Caco-2 (cell line): ENCODE results near the gene SPTB. TPM values are rescaled to one million over a fixed set of nuclear protein-coding genes. Genes with fewer than 3 reads are reported as not detected.

Experiments used
- BruUV-seq: library from RNA; stranded (reverse); fragments of 400-500 nt; replicated peaks from 2 replicates; lab custom pipeline; 2021; lab: Mats Ljungman, UMichigan
- CTCF ChIA-PET: fragments of 300-600 bp; sonication (Branson Sonifier 250); formaldehyde crosslinking; loops from one replicate; lab custom pipeline; 2022; ENCODE audit warnings: antibody characterized with exemption; lab: Charles Lee
- POLR2A ChIA-PET: fragments of 300-600 bp; sonication (Branson Sonifier 250); formaldehyde crosslinking; loops from one replicate; lab custom pipeline; 2022; ENCODE audit warnings: antibody characterized with exemption; lab: Charles Lee
- DNase-seq, 2 experiments: peaks; one replicate each; pipeline versions ENCODE4 v3.0.0 to v3.0.0-alpha.2; 2020 to 2022
- H3K27me3 ChIP-seq: replicated peaks from 2 replicates; pipeline ENCODE4 v1.6.0; 2011; ENCODE audit warnings: low read length; ENCODE audit not compliant: control insufficient read depth, insufficient read depth
- H3K36me3 ChIP-seq: 2 replicates; pipeline ENCODE4 v1.5.1; 2011; ENCODE audit warnings: low read length; ENCODE audit not compliant: control insufficient read depth, insufficient read depth
- H3K4me1 ChIP-seq: fragments of 250-450 bp; sonication (Bioruptor Pico); 2 replicates; pipeline ENCODE4 v1.5.1; 2020; ENCODE audit warnings: mild to moderate bottlenecking
- H3K4me3 ChIP-seq: 2 replicates; pipeline ENCODE4 v1.5.1; 2011; ENCODE audit warnings: low read depth, mild to moderate bottlenecking, control low read depth, low read length
- H3K9me3 ChIP-seq: fragments of 250-450 bp; sonication (Bioruptor Pico); 2 replicates; pipeline ENCODE4 v1.5.1; 2020; ENCODE audit warnings: mild to moderate bottlenecking, moderate library complexity
- H3K27ac Mint-ChIP-seq: one replicate; pipeline ENCODE4 v1.8.0; 2022; ENCODE audit warnings: mixed read lengths; ENCODE audit not compliant: unreplicated experiment
- H3K27me3 Mint-ChIP-seq: one replicate; pipeline ENCODE4 v1.8.0; 2022; ENCODE audit warnings: mixed read lengths; ENCODE audit not compliant: insufficient read depth, unreplicated experiment
- H3K36me3 Mint-ChIP-seq: one replicate; pipeline ENCODE4 v1.8.0; 2022; ENCODE audit warnings: mild to moderate bottlenecking, mixed read lengths; ENCODE audit not compliant: insufficient read depth, unreplicated experiment
- H3K4me1 Mint-ChIP-seq: one replicate; pipeline ENCODE4 v1.8.0; 2022; ENCODE audit warnings: low read depth, mixed read lengths; ENCODE audit not compliant: unreplicated experiment
- H3K4me3 Mint-ChIP-seq: one replicate; pipeline ENCODE4 v1.8.0; 2022; ENCODE audit warnings: mild to moderate bottlenecking, moderate library complexity, mixed read lengths; ENCODE audit not compliant: unreplicated experiment
- H3K9me3 Mint-ChIP-seq: one replicate; pipeline ENCODE4 v1.8.0; 2022; ENCODE audit warnings: mixed read lengths; ENCODE audit not compliant: unreplicated experiment
- intact Hi-C: fragments of 100-400 bp; cut with micrococcal nuclease; formaldehyde crosslinking; loops from one replicate; pipeline ENCODE4 v1.10.0; 2022; ENCODE audit not compliant: unreplicated experiment
- total RNA-seq: library from RNA; stranded (reverse); gene quantifications from 2 replicates; pipeline ENCODE4 v1.2.3, GENCODE V29; 2022
- TF ChIP-seq, protein P1 (sequence below), 2 experiments: fragments of 200-600 bp in 1 of 2; IDR thresholded peaks; 1 replicate in 1 of 2; 2 replicates in 1 of 2; pipeline versions ENCODE4 v1.5.1 to v1.8.0; 2011 to 2022; ENCODE audit warnings: antibody characterized with exemption in 1 of 2, control low read depth in 1 of 2, inconsistent platforms in 1 of 2, low read depth in 1 of 2, low read length in 1 of 2, mild to moderate bottlenecking in 1 of 2, moderate library complexity in 1 of 2; ENCODE audit not compliant: insufficient read depth in 1 of 2, severe bottlenecking in 1 of 2, unreplicated experiment in 1 of 2

Gene SPTB
- total RNA-seq, 1 experiment from 2014 or later = 1.7 TPM

DNA sequence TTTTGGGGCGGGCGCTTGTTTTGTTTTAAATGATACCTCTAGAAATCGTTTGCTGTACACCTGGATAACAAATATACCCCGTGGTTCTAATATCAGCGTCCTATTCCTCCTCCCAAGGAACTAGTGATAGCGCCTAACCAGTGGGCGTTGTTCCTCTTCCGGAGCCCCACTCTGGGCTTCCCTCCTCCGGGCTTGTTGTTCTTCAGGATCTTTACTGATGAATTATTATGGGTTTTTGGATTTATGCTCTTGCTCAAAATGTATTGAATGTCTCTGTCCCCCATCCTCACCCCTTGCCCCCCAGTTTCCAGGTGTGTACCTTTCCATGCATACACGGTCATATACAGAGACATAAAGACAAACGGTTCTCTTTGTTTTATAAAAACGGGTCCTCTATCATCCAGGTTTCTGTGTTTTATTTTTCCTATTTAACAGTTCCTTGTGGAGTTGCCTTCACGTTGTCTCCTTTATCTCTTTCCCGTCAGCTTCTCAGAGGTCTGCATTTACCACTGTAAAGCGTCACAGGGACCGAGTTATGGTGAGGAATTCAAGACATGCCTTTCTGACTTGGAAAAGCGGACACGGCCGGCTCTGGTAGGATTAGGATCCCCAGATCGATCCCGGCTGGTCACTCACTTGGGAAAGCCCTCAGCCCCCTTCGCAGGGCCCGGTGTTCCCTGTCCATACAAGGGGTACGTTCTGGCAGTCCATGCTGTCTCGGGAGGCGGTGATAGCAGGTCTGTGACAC lies 176.1 kb downstream of the SPTB start:
- intact Hi-C loops = loop anchor here (1.0 to 2.0 kb wide), 6 partner anchors 23 to 199 kb away; partner anchors contain the start of genes HSPA2 and ZBTB1
- peaks cover 51% of the 10 kb centered on the region for H3K4me1 Mint-ChIP-seq
- H3K9me3 Mint-ChIP-seq = no peaks in the 10 kb centered on the region
- H3K4me1 ChIP-seq = peaks cover 42% of the 10 kb centered on the region
- H3K27ac Mint-ChIP-seq = peak overlapping the region; percentile 83
- TSS peak; percentile 60 for BruUV-seq
- H3K9me3 ChIP-seq = no peaks in the 10 kb centered on the region
- TF ChIP-seq, protein P1, sequence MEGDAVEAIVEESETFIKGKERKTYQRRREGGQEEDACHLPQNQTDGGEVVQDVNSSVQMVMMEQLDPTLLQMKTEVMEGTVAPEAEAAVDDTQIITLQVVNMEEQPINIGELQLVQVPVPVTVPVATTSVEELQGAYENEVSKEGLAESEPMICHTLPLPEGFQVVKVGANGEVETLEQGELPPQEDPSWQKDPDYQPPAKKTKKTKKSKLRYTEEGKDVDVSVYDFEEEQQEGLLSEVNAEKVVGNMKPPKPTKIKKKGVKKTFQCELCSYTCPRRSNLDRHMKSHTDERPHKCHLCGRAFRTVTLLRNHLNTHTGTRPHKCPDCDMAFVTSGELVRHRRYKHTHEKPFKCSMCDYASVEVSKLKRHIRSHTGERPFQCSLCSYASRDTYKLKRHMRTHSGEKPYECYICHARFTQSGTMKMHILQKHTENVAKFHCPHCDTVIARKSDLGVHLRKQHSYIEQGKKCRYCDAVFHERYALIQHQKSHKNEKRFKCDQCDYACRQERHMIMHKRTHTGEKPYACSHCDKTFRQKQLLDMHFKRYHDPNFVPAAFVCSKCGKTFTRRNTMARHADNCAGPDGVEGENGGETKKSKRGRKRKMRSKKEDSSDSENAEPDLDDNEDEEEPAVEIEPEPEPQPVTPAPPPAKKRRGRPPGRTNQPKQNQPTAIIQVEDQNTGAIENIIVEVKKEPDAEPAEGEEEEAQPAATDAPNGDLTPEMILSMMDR (IDR thresholded peaks at IDR 0.05; ENCODE audit: insufficient read depth in 1 of 2, low read depth in 1 of 2, low read length in 1 of 2, severe bottlenecking in 1 of 2, unreplicated experiment in 1 of 2) = no peak
- H3K4me3 ChIP-seq = peak overlapping the region; percentile 81
- H3K4me3 Mint-ChIP-seq = peak overlapping the region; percentile 83
- H3K27me3 Mint-ChIP-seq = no peaks in the 10 kb centered on the region
- no peak for DNase-seq
- ChIA-PET CTCF (interaction anchor here (0.9 to 1.0 kb wide), 2 partner anchors 42 to 56 kb away, joined by 3 to 5 read pairs; no protein-coding TSS in a partner anchor), POLR2A (interaction anchor here (0.7 to 2.4 kb wide), 6 partner anchors 24 to 199 kb away, joined by 3 to 8 read pairs (median 4); partner anchors contain the start of gene ZBTB1)
- no peaks in the 10 kb centered on the region for H3K36me3 ChIP-seq
- peaks cover 27% of the 10 kb centered on the region for H3K36me3 Mint-ChIP-seq
- no peaks in the 10 kb centered on the region for H3K27me3 ChIP-seq

DNA sequence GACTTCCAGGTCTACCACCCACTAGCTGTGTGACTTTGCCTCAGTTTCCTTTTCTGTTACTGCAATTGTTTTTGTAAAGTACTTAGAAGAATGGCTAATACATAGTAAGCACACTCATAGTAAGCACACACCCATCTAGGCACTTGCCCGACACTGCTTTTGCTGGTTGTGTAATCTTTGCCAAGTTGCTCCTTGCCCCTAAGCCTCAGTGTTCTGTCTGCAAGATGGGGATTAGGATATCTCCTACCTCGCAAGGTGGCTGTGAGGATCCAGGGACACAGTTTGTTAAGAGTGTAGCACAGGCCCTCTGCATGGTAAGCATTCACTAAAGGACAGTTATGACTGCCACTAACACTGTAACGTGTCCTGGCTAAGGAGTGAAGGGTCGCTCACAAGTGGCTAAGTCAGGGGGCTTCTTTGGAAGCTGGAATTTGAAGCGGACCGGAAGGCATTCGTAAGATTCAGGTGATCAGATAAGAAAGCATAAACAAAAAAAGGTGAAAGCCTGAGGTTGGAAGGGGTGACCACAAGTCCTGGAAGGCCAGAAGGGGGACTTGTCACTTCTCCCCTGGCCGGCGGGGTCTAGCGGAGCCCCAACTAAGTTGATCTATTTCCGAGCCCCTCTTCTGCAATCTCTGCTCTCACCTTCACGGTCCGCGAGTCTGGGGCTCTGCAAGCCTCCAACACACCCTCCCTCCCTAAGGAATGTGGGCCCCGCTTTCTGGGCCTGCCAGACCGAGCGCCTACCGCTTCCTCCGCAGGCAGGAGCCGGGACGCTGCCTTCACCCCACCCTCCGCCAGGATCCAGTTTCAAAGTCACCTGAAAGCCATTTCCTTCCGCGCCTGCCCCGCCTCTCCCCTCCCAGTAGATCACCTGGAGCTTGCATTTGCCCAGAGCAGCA lies 177.0 kb downstream of the SPTB start:
- peak; percentile 86 to 88 for DNase-seq
- H3K36me3 Mint-ChIP-seq = peaks cover 19% of the 10 kb centered on the region
- TF ChIP-seq, protein P1 (IDR thresholded peaks at IDR 0.05; ENCODE audit: insufficient read depth in 1 of 2, low read depth in 1 of 2, low read length in 1 of 2, severe bottlenecking in 1 of 2, unreplicated experiment in 1 of 2) = no peak
- H3K27ac Mint-ChIP-seq = peak overlapping the region; percentile 83
- BruUV-seq = no TSS peak
- Histone ChIP-seq H3K4me1 (peaks cover 38% of the 10 kb centered on the region), H3K4me3 (peak overlapping the region; percentile 81), H3K27me3 (no peaks in the 10 kb centered on the region), H3K36me3 (no peaks in the 10 kb centered on the region), H3K9me3 (no peaks in the 10 kb centered on the region)
- peak overlapping the region; percentile 83 for H3K4me3 Mint-ChIP-seq
- H3K4me1 Mint-ChIP-seq = peaks cover 51% of the 10 kb centered on the region
- intact Hi-C loops = loop anchor here (1.0 kb wide), 2 partner anchors 22 to 31 kb away; no protein-coding TSS in a partner anchor
- H3K9me3 Mint-ChIP-seq = no peaks in the 10 kb centered on the region
- ChIA-PET CTCF (no interaction called here), POLR2A (interaction anchor here (1.5 to 2.4 kb wide), 3 partner anchors 23 to 56 kb away, joined by 3 to 8 read pairs (median 4); no protein-coding TSS in a partner anchor)
- no peaks in the 10 kb centered on the region for H3K27me3 Mint-ChIP-seq

DNA sequence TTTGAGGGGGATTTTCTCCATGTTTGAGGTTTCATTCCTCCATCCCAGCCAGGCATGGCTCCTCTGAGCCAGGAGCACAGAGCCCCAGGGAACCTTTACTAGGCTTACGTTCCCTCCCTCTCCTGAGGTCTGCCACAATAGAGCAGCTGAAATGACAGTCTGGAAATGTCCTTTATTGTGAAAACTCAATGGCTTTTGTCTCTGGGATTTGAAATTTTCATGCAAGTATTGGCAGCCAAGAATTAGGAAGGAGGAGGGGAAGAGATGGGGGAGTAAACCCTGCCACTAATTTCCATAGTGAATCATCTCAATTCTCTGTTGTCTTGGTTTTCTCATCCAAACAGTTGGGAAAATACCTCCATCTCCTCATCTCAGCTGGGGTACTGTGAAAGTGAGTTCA lies 178.0 kb downstream of the SPTB start:
- Histone ChIP-seq H3K27me3 (no peaks in the 10 kb centered on the region), H3K36me3 (no peaks in the 10 kb centered on the region), H3K4me3 (no peak overlapping the region), H3K4me1 (peaks cover 28% of the 10 kb centered on the region), H3K9me3 (no peaks in the 10 kb centered on the region)
- peaks cover 46% of the 10 kb centered on the region for H3K4me1 Mint-ChIP-seq
- TF ChIP-seq, protein P1 (IDR thresholded peaks at IDR 0.05; ENCODE audit: insufficient read depth in 1 of 2, low read depth in 1 of 2, low read length in 1 of 2, severe bottlenecking in 1 of 2, unreplicated experiment in 1 of 2) = no peak
- H3K9me3 Mint-ChIP-seq = no peaks in the 10 kb centered on the region
- H3K4me3 Mint-ChIP-seq = no peak overlapping the region
- no TSS peak for BruUV-seq
- intact Hi-C loops = no loop called here
- POLR2A ChIA-PET = no interaction called here
- no peak for DNase-seq
- CTCF ChIA-PET = no interaction called here
- H3K27ac Mint-ChIP-seq = no peak overlapping the region
- peaks cover 12% of the 10 kb centered on the region for H3K36me3 Mint-ChIP-seq
- no peaks in the 10 kb centered on the region for H3K27me3 Mint-ChIP-seq
